NCI-H1694 (cell line): ENCODE measurements around the gene NBR1.
"Not testable (repeated sequence)": the region's sequence is repeated elsewhere in the genome, so short reads cannot be mapped to it uniquely, and the experiment has no call there.

Experiments used
- DNase-seq: peaks from one replicate; lab custom pipeline; 2025; lab: John Stamatoyannopoulos, UW

Gene NBR1

DNA sequence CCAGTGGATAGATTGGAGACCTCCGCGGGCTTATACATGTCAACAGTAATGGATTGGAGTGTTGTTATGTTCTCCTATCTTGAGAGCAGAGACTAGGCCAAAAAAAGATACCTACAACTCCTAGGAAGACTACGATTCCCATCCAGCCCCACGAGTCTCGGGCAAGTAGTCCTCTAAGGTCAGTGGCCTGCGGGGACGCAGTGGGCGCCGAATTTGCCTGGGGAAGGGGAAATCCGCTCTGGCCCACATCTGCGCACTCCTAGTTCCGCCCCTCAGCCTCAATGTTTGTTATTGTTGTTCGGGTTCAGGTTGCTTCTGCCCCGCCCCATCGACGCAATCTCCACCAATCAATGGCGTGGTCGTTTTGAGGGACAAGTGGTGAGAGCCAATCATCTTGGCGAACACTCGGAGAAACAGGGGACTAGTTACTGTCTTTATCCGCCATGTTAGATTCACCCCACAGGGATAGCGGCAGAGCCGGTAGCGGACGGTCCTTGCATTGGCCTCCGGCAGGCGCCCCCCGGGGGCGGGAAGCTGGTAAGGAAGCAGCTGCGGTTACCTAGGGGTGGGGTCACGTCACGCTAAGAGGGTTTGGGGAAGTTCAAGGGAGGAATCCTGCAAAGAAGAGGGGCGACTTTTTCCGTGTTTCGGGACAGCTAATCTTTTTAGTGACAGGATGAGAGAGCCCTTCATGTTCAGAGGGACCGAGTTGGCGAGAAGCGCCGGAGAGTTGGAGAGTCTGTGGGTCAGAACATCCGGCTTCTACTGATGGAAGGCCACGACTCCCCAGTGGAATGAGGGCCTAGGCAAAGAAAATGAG, at the start of gene NBR1:
TSS of gene NBR1 (plus strand) at position 449 of the 820 bp plus-strand sequence. CDS start 4,586 bp downstream, outside the sequence.
- peak; percentile 99 for DNase-seq

- DNase-seq, result peak; percentile 99
Measured at GRCh38 chr17:43125133-43125966, 45.7 kb upstream of the NBR1 start, which contains the start of gene BRCA1. BRCA1 (minus strand) TSS chr17:43125364; CDS start chr17:43124096, 1,268 bp downstream.

DNA sequence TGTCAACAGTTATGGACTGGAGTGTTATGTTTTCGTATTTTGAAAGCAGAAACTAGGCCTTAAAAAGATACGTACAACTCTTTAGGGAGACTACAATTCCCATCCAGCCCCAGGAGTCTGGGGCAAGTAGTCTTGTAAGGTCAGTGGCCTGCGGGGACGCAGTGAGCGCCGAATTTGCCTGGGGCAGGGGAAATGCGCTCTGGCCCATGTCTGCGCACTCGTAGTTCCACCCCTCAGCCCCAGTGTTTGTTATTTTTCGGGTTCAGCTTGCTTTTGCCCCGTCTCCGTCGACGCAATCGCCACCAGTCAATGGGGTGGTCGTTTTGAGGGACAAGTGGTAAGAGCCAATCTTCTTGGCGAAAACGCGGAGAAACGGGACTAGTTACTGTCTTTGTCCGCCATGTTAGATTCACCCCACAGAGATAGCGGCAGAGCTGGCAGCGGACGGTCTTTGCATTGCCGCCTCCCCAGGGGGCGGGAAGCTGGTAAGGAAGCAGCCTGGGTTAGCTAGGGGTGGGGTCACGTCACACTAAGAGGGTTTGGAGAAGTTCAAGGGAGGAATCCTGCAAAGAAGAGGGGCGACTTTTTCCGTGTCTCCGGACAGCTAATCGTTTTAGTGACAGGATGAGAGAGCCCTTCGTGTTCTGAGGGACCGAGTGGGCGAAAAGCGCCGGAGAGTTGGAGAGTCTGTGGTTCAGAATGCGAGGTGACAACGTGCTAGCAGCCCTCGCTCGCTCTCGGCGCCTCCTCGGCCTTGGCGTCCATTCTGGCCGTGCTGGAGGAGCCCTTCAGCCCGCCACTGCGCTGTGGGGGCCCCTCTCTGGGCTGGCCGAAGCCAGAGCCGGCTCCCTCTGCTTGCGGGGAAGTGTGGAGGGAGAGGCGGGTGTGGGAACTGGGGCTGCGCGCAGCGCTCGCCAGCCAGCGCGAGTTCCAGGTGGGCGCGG, 44.8 kb upstream of the NBR1 start:
- DNase-seq, result no peak

GRCh38 chr17:43126911-43127290, 44.1 kb upstream of the NBR1 start:
- no peak for DNase-seq

GRCh38 chr17:43127333-43127876, 43.6 kb upstream of the NBR1 start:
- DNase-seq, result not testable (repeated sequence)

DNA sequence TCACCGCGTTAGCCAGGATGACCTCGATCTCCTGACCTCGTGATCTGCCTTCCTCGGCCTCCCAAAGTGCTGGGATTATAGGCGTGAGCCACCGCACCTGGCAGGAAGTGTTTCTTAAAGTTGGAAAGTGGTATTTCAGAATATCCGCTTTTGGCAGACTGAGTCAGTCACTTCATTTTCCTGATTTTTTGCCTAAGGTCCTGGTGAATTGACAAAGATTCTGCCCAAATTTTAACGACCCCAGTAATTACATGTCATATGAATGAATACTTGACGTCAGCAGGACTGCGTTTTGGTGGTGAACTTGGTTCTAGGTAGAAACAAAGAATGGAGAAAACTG, 41.4 kb upstream of the NBR1 start:
- no peak for DNase-seq

DNA sequence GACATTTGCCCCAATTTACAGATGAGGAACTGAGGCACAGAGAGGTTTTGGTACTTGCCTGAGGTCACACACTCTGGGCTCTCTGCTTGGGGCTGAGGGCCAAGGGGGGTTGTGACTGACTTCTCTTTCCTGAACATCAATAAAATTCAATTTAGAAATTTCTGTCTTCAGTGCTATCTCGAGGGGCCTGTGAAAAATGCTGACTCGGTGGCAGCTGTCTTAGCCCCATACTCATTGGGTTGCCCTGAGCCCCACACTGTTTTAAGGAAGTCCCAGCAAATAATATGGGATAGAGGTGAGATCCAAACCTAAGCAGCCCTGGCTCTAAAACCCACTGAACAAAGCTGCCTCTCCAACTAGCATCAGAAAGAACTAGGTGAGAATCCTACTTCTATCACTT, 38.9 kb upstream of the NBR1 start:
- no peak for DNase-seq

DNA sequence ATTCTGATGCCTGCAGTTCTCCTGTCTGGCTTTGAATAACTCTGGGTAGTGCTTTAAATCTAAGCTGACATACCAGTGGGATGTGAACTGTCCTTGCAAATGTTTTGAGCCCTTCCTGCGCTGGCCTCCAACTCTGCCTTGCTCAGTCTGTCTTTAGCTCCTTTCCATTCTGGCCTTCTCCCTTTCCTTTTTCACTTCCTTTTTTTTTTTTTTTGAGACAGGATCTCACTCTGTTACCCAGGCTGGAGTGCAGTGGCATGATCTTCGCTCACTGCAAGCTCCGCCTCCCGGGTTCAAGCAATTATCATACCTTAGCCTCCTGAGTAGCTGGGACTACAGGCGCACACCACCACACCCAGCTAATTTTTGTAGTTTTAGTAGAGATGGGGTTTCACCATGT, 37.6 kb upstream of the NBR1 start:
- not testable (repeated sequence) for DNase-seq

GRCh38 chr17:43134774-43135453, 36.1 kb upstream of the NBR1 start:
- DNase-seq, result no peak

- no peak for DNase-seq
Measured at GRCh38 chr17:43135454-43135819, 35.6 kb upstream of the NBR1 start.

DNA sequence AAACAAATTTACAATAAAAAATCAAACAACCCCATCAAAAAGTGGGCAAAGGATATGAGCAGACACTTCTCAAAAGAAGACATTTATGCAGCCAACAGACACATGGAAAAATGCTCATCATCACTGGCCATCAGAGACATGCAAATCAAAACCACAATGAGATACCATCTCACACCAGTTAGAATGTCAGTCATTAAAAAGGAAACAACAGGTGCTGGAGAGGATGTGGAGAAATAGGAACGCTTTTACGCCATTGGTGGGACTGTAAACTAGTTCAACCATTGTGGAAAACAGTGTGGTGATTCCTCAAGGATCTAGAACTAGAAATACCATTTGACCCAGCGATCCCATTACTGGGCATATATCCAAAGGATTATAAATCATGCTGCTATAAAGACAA, 34.4 kb upstream of the NBR1 start:
- DNase-seq, result not testable (repeated sequence)

- DNase-seq, result not testable (repeated sequence)
Measured at GRCh38 chr17:43138531-43138930, 32.5 kb upstream of the NBR1 start.

GRCh38 chr17:43140396-43141332, 30.4 kb upstream of the NBR1 start:
- DNase-seq, result no peak

GRCh38 chr17:43142153-43142552, 28.9 kb upstream of the NBR1 start:
- no peak for DNase-seq

GRCh38 chr17:43143201-43143600, 27.8 kb upstream of the NBR1 start:
- DNase-seq, result no peak

- DNase-seq, result no peak
Measured at GRCh38 chr17:43146649-43147048, 24.4 kb upstream of the NBR1 start.

DNA sequence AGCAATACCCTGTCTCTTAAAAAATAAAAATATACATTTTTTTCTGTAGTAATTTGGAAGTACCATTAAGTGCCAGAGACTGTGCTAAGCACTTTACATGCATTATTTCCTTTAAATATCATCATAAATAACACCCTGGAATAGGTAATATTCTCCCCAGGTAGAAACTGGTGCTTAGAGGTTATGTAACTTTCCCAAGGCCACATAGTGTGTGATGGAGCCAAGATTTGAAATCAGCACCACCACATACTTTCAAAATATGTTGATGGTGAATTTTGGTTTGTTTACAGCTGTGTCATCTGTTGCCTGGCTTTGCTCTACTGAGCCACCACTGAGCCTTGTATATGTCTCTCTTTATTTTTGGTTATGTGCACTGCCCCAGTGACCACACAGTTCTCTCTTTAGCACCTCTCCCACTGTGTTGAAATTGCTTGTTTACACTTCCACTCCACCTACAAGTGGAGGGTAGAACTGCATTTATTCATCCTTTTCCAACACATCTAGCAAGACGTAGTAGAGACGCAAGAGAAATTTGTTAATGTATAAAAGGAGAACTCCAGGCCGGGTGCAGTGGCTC, 19.0 kb upstream of the NBR1 start:
- no peak for DNase-seq

DNA sequence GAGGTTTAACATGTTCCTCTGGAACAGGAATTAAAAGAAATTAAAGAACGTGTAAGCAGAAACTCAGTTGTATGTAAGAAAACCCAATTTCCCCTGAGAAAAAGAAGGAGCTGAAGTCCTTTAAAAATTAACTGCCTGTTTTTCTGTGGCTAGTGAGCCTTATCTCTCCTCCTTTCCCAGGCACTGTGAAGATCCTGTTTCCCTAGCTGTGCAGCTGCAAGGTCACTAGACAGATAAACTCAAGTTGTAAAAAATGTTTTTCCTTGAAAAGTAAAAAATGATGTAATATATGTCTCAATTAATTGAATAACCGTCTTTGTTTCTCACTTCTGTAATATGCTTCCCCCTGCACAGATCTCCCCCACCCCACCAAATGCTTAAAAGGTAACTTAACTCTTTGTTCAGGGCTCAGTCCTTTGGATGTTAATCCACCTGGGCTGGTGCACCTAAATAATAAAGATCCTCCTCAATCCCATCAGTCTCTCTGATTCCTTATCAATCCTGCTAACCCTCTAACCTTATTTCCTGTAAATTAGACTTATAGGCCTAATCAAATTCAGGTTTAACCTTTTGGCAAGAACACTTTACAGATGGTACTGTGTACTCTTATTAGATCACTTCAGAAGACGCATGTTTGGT, 17.7 kb upstream of the NBR1 start:
- not testable (repeated sequence) for DNase-seq

DNA sequence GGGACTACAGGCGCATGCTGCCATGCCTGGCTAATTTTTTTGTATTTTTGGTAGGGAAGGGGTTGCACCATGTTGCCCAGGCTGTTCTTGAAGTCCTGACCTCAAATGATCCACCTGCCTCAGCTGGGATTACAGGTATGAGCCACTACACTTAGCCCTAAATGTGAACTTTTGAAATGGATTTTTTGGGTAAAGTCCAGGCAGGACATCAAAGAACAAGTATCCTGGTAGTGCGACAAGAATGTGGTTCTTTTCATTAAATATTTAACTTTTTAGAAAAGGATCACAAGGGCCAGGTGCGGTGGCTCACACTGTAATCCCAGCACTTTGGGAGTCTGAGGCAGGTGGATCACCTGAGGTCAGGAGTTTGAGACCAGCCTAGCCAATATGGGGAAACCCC, 15.3 kb upstream of the NBR1 start:
- no peak for DNase-seq
